Measurements from ENCODE around the gene XIST.
"Not testable (repeated sequence)": the region's sequence is repeated elsewhere in the genome, so short reads cannot be mapped to it uniquely, and the experiment has no call there.

The XIST gene

DNA sequence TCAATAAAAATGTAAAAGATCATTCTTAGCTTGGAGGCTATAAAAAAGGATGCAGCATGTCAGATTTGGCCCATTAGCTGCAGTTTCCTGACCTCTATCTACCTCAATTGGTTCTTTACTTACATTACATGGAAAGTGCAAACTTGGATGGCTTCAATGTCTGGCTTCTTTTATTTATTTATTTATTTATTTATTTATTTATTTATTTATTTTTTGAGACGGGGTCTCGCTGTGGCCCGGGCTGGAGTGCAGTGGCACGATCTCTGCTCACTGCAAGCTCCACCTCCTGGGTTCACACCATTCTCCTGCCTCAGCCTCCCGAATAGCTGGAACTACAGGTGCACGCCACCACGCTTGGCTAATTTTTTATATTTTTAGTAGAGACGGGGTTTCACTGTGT lies 60.0 kb downstream of the XIST start:
- DNase-seq = not testable (repeated sequence)

DNA sequence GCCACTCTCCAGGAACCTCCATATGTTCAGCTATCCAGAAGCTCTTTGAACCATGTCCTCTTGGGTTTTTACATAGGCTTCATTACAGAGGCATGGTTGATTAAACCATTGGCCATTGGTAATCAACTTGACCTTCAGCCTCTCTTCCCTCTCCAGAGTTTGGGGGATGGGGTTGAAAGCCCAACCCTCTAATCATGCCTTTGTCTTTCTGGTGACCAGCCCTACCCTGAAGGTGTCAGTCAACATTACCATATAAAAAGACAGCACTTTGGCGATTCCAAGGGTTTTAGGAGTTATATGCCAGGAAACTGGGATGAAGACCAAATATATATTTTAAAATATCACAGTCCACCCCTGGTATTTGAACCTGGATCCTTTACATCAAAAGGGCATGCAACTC lies 67.0 kb downstream of the XIST start:
- DNase-seq = no peak

Measured in activated gamma-delta T cell treated with Interleukin-2 at 50 U/mL for 16 hours (primary cell).